Measurements from ENCODE around the gene HM13. TPM values are rescaled to one million over a fixed set of nuclear protein-coding genes. Genes with fewer than 3 reads are reported as not detected.
"Not testable (repeated sequence)": the region's sequence is repeated elsewhere in the genome, so short reads cannot be mapped to it uniquely, and the experiment has no call there.

HM13 gene
- total RNA-seq, 2 donors from 2014 or later: 107 to 179 TPM

DNA sequence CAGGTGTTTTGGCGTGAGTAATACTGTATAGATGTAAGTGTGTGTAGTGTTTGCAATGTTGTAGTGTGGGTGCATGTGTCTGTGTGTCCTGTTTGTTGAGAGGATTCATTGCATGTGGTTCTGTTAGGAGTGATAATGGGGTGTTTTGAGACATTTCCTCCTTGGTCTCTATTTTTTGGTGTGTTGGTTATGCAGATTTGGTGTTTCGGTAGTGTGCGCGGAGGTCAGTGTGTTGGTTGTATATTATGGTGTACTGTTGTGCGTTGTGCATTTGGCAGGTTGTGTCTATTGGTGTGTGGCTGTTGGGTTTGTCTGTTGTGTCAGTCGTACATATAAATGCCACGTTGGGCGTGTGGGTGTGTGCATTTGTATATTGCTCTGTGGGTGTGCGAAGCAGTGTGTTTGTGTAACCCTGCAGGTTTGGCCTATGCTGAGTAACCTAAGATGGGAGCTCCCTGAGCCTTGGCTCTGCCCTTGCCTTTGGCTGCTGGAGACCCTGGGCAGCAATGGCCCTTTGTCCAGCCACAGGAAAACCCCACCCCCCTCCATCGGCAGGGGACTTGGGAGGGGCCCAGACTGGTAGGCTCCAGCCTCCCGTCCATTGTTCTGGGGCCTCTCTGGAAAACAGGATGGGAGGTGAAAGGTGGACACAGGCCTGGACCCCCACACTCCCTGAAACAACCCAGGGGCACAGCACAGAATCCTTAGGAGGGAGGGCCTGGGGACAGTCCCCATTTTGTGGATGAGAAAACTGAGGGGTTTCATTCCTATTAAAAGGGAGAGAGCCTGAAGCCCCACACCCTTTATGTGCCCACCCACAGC, 80.5 kb downstream of the HM13 start:
- Histone ChIP-seq H3K9ac (ENCODE audit: low read depth in 2 of 2, low read length in 2 of 2) (peak overlapping the region; percentile 44 to 60), H3K27ac (peak overlapping the region; percentile 76), H3K4me1 (peaks cover 16% of the 10 kb centered on the region), H3K9me3 (no peaks in the 10 kb centered on the region), H3K27me3 (no peaks in the 10 kb centered on the region), H3K36me3 (no peaks in the 10 kb centered on the region), H3K4me3 (no peak overlapping the region)
- TF ChIP-seq CTCF (IDR thresholded peaks at IDR 0.05): no peak
- DNase-seq: peak; percentile 57
- intact Hi-C loops (cut with DNase I): no loop called here

DNA sequence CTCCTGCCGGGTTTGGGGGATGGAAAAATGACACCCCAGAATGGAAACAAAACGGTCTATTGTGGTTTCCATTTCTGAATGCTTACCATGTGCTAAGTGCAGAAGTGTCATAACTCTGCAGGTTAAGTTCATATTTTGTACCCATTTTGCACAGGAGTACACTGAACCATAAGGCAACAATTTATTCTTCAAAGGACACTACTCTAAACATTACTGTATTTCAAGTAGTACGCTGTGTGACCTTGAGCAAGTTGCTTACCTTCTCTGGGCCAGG, 81.1 kb downstream of the HM13 start:
- Histone ChIP-seq H3K36me3 (no peaks in the 10 kb centered on the region), H3K4me3 (no peak overlapping the region), H3K9ac (ENCODE audit: low read depth in 2 of 2, low read length in 2 of 2) (peak overlapping the region; percentile 44 to 60), H3K27me3 (no peaks in the 10 kb centered on the region), H3K9me3 (no peaks in the 10 kb centered on the region), H3K4me1 (peaks cover 16% of the 10 kb centered on the region), H3K27ac (peak overlapping the region; percentile 76)
- no peak for TF ChIP-seq CTCF (IDR thresholded peaks at IDR 0.05)
- no peak for DNase-seq
- intact Hi-C loops (cut with DNase I): no loop called here

GRCh38 chr20:31595654-31596411, 81.6 kb downstream of the HM13 start:
- Histone ChIP-seq H3K4me3 (no peak overlapping the region), H3K36me3 (no peaks in the 10 kb centered on the region), H3K27me3 (no peaks in the 10 kb centered on the region), H3K9ac (ENCODE audit: low read depth in 2 of 2, low read length in 2 of 2) (peak overlapping the region; percentile 44 to 58), H3K27ac (peak overlapping the region; percentile 76), H3K4me1 (peaks cover 16% of the 10 kb centered on the region), H3K9me3 (no peaks in the 10 kb centered on the region)
- peak; percentile 86 for DNase-seq
- TF ChIP-seq CTCF (IDR thresholded peaks at IDR 0.05): no peak
- intact Hi-C loops (cut with DNase I): no loop called here

- H3K9ac ChIP-seq (ENCODE audit: low read depth in 2 of 2, low read length in 2 of 2): peak overlapping the region; percentile 44 to 58
- intact Hi-C loops (cut with DNase I): not testable (repeated sequence)
Measured at GRCh38 chr20:31596412-31596715, 82.1 kb downstream of the HM13 start.

GRCh38 chr20:31596831-31597480, 82.7 kb downstream of the HM13 start:
- no peak for DNase-seq
- no peak for TF ChIP-seq CTCF (IDR thresholded peaks at IDR 0.05)
- H3K4me3 ChIP-seq: no peak overlapping the region

More at GRCh38 chr20:31596412-31596715, 82.1 kb downstream of the HM13 start:
- not testable (repeated sequence) for H3K36me3 ChIP-seq, DNase-seq, H3K4me3 ChIP-seq, H3K9me3 ChIP-seq, H3K27me3 ChIP-seq
- peak overlapping the region; percentile 76 for H3K27ac ChIP-seq
- peaks cover 16% of the 10 kb centered on the region for H3K4me1 ChIP-seq

More at GRCh38 chr20:31596831-31597480, 82.7 kb downstream of the HM13 start:
- Histone ChIP-seq H3K27me3 (no peaks in the 10 kb centered on the region), H3K27ac (peak overlapping the region; percentile 76), H3K36me3 (no peaks in the 10 kb centered on the region), H3K9ac (ENCODE audit: low read depth in 2 of 2, low read length in 2 of 2) (peak overlapping the region; percentile 1 to 59), H3K9me3 (no peaks in the 10 kb centered on the region), H3K4me1 (peaks cover 16% of the 10 kb centered on the region)
- intact Hi-C loops (cut with DNase I): no loop called here

All from colonic mucosa (tissue), 4 donors.